NCI-H2196 treated with DMSO at 0.1 percent for 48 hours (cell line): Measurements from ENCODE around the gene WNT11.
A peak's percentile ranks its signal among the peaks of the same experiment; 100 is the strongest.

Experiments
- DNase-seq: peaks from one replicate; lab custom pipeline; 2025; ENCODE audit not compliant: unreplicated experiment; lab: John Stamatoyannopoulos, UW

Gene WNT11

GRCh38 chr11:76206327-76207081 is at the start of gene WNT11:
TSS of gene WNT11 (minus strand) at chr11:76206502. CDS start at chr11:76206407, 95 bp downstream.
- peak; percentile 16 for DNase-seq

DNA sequence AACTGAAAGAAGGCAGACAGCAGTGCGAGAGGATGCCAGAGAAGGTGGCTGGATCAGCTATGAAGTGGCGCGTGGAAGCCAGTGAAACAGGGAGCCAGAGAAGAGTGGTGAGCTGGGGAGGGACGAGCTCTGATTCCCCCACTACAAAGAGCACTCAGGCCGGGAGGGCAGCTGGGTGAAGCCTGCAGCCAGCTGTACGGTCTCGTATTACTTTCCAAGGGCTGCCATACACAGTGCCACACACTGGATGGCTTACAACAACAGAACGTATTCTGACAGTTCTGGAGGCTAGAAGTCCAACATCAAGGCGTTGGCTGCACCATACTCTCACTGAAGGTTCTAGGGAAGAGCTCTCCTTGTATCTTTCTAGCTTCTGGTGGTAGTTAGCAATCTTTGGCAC is 47.1 kb upstream of the WNT11 start:
- no peak for DNase-seq

- DNase-seq, result no peak
Observed at GRCh38 chr11:76252631-76253070, 46.3 kb upstream of the WNT11 start.

- DNase-seq, result no peak
Observed at GRCh38 chr11:76251576-76251975, 45.3 kb upstream of the WNT11 start.

DNA sequence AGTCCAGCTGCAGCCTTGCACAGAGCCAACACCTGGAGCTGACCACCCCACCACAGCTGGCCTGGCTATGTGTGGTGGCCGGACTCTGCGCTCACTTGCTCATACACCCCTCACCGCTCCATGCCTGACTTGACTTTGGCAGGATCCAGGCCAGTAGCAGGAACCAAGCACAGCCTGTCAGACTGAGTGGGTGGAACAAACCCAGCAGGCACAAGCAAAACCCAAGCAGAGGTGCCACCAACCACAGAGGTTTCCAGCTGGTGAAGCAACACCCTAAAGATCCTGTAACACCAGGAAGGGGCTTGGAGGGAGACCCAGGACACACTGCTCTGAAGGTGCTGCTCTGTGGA is 44.9 kb upstream of the WNT11 start:
- no peak for DNase-seq

GRCh38 chr11:76250520-76251225 is 44.4 kb upstream of the WNT11 start:
- DNase-seq, result no peak

GRCh38 chr11:76249195-76249741 is 43.0 kb upstream of the WNT11 start:
- DNase-seq, result no peak

GRCh38 chr11:76248210-76248609 is 41.9 kb upstream of the WNT11 start:
- DNase-seq, result no peak

- no peak for DNase-seq
Observed at GRCh38 chr11:76247091-76247490, 40.8 kb upstream of the WNT11 start.

GRCh38 chr11:76246271-76246933 is 40.1 kb upstream of the WNT11 start:
- no peak for DNase-seq

- no peak for DNase-seq
Observed at GRCh38 chr11:76245720-76246119, 39.4 kb upstream of the WNT11 start.

DNA sequence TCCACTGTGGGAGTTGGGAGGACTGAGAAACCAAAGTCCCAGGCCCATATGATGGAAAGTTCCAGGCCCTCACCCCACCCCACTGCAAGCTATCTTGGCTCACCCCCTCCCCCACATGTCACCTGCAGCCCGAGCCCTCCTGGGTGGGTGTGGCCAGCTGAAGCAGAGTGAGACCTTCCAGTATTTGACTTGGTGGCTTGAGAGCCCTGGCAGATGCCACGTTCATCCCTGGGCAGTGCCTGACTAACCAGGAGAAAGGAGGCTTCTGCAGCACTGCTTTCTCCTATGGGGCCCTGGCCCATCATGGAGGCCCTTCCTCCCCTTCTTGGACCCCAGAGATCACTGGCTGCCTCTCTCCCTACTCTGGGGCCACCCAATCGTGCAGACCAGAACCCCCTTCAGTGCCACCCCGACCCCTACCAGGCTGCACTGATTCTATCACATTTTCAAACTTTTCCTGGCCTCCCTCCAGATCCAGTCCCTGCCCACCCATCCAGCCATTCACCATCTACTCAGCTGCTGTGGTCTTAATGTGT is 38.1 kb upstream of the WNT11 start:
- no peak for DNase-seq

- no peak for DNase-seq
Observed at GRCh38 chr11:76243957-76244285, 37.6 kb upstream of the WNT11 start.

DNA sequence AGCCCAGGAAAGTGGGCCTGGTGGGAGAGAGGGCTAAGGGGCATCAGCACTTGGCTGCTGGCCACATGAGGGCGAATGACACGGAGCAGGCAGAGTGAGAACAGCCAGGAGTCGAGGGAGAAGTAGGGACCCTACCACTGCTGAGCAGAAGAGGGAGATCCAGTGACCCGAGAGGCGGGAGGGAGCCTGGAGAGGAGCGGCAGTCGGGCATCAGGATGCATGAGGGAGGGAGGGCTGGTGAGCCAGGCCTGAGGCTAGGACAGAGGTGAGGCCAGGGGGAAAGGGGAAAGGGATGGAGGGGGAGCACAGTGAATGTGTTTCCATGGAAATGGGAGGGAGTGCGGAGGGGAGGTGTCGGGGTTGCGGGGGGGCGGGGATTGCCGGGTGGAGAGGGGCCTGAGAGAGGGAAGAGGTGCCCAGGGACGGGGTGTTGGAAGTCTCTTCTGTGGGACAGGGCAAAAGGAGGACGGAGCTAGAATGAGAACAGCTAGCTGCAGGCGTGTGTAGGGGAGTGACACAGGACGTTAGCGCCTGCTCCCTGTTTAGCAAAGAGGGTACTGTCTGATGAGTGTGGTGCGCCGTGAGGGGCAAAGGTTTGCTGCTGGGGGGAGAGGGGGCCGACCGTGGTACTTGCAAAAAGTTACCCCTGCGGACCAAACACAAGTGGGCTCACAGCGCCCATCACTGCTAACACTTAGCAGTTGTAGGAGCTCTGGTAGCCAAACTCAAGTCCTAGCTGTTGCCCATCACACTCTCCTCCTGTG is 37.1 kb upstream of the WNT11 start:
- no peak for DNase-seq

DNA sequence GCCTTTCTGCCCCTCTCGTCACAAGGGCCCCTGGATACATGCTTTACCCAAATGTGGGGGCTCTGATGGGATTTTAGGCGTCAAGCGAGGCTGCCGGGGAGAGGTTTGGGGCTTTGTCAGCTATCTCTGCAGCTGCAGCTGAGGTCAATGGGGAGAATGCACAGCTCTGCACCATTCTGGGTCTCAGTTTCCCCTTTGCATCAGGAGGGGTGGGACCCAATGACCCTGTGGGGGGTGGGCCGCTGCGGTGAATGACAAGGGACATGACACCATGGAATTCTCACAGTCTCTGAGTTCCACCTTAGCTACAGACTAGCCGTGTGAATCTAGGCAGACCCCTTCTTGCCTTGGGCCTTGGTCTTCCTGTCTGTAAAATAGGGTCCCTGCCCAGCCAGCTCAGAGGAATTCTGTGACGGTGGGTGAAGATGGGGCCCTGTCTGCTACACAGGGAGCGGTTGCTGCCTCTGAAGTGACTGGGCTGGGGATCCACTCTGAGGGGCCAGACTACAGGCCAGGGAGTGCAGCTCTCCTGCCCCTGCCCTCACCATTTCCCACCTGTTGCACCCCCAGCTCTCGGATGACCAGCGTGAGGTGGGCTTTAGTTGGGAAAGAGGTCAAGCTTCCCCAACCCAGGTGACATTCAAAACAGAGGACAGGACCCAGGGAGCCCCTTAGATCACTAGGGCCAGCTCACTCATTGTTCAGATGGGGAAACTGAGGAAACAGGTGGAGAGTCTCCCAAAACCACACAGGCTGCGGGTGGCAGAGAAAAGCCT is 35.9 kb upstream of the WNT11 start:
- no peak for DNase-seq

GRCh38 chr11:76241243-76242000 is 35.1 kb upstream of the WNT11 start:
- no peak for DNase-seq

- no peak for DNase-seq
Observed at GRCh38 chr11:76240666-76241065, 34.4 kb upstream of the WNT11 start.

DNA sequence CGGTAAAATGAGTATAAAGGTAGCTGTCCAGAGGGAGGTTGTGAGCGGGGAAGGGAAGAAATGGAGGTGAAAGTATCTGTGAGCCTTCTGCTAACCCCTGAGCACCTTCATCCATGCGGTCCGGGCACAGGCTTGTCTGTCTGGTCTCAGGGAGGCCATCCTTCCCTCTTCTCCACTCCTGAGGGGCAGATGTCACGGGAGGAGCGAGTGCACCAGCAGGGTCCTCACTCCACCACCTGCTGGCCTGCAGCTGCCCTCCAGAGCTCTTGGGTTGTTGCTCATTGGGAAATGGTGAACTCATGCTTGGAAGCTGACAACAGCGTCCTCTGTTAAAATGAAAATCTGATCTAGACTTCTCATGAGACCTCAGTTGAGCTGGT is 33.8 kb upstream of the WNT11 start:
- no peak for DNase-seq

DNA sequence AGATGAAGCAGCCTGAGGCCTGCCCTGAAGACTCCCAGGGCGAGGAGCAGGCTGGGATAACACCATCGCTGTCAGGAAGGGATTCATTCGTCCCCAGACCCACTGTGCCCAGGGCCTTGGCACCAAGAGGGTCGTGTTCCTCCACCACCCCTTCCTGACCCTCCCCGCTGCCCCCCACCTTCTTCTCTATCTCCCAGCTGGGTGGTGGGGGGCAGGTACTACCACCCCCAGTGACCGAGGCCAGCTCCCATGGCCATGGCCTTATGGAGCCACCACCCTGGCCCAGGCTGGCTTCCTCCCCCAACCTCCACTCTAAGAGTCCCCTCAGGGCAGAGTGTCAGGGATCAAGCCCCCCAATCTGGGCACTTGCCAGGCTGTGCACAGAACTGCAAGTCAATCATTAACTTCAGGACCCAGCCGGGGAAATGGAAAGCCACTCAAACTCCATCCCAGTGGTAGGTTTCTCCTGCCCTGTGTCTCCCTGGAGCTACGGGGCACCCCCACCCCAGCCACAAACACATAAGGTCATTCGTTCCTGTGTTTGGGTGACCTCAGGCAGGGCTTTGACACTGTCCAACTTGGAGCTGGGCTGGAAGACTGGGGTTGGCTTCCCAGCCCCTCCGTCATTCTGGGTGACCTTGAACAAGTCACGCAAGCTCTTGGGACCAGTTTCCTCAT is 33.3 kb upstream of the WNT11 start:
- DNase-seq, result no peak
